Nephron (organoid): Measurements from ENCODE around the gene URI1.

Experiments used
- H3K27ac Mint-ChIP-seq, 3 experiments: 2 replicates each; pipeline ENCODE4 v1.8.0; 2020; ENCODE audit warnings: mixed read lengths in 3 of 3, mild to moderate bottlenecking in 2 of 3, moderate library complexity in 1 of 3
- H3K27me3 Mint-ChIP-seq: 2 replicates; pipeline ENCODE4 v1.8.0; 2021; ENCODE audit warnings: low read depth, mild to moderate bottlenecking, moderate library complexity, mixed read lengths
- H3K36me3 Mint-ChIP-seq: 2 replicates; pipeline ENCODE4 v1.8.0; 2020; ENCODE audit warnings: low read depth, mixed read lengths
- H3K4me1 Mint-ChIP-seq: 2 replicates; pipeline ENCODE4 v1.8.0; 2020; ENCODE audit warnings: mixed read lengths
- H3K4me3 Mint-ChIP-seq, 3 experiments: 2 replicates each; pipeline ENCODE4 v1.8.0; 2020; ENCODE audit warnings: mild to moderate bottlenecking in 3 of 3, mixed read lengths in 3 of 3, moderate library complexity in 2 of 3
- H3K9me3 Mint-ChIP-seq: 2 replicates; pipeline ENCODE4 v1.8.0; 2020; ENCODE audit warnings: mixed read lengths
- TF ChIP-seq, protein P1 (sequence below), 3 experiments: fragments of 200-600 bp; sonication (generic); IDR thresholded peaks; one replicate each; pipeline ENCODE4 v1.5.0; 2021; ENCODE audit warnings: antibody characterized with exemption in 3 of 3; ENCODE audit not compliant: unreplicated experiment in 3 of 3

URI1 gene

DNA sequence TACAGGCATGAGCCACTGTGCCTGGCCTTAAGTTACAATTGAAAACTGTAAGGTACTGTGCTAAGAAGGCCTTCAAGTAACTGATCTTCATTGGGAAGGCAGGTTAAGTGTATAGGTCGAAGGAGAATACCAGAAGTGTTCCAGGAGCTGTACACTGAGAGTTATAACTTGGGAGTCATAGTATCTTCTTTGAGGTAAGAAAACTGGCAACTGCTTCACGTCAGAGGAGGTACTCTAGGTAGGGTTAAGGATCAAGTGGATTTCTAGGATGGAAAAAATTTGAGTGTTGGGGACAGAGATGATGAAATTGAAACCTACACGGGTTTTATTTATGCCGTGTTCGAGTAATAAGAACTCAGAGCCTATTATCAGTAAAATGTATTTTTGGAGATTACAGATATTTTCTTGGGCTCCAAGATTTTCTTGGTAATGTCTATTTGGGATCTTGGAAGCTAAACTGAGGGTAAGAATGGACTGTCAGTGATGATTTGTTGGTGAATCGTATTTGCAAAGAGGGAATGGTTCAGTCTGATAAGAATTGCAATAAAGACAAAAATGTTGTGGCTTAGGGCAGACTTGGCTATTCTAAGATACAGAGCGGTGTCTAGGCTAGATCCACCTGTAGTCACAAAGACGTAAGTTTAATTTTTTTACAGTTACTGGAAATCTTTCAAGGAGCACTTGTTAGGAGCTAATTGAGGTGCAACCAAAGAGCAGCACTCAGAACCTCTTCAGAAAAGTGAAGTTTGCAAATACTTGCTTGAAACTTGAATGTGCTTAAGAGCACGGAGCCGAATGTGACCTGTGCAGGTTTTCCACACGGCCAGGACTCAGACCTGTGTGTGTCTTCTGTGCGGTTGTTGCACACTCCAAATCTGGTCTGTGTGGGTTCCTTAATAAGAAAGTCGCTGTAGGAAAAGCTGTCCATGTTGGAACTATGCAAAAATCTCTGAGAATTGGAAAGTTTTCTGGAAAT, 102.5 kb downstream of the URI1 start:
- Mint-ChIP-seq H3K9me3 (peaks cover 8% of the 10 kb centered on the region), H3K27me3 (no peaks in the 10 kb centered on the region), H3K4me1 (peaks cover 11% of the 10 kb centered on the region), H3K36me3 (peaks cover 28% of the 10 kb centered on the region), H3K4me3 (no peak overlapping the region), H3K27ac (no peak overlapping the region)
- TF ChIP-seq, protein P1, sequence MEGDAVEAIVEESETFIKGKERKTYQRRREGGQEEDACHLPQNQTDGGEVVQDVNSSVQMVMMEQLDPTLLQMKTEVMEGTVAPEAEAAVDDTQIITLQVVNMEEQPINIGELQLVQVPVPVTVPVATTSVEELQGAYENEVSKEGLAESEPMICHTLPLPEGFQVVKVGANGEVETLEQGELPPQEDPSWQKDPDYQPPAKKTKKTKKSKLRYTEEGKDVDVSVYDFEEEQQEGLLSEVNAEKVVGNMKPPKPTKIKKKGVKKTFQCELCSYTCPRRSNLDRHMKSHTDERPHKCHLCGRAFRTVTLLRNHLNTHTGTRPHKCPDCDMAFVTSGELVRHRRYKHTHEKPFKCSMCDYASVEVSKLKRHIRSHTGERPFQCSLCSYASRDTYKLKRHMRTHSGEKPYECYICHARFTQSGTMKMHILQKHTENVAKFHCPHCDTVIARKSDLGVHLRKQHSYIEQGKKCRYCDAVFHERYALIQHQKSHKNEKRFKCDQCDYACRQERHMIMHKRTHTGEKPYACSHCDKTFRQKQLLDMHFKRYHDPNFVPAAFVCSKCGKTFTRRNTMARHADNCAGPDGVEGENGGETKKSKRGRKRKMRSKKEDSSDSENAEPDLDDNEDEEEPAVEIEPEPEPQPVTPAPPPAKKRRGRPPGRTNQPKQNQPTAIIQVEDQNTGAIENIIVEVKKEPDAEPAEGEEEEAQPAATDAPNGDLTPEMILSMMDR (IDR thresholded peaks at IDR 0.05; ENCODE audit: unreplicated experiment in 3 of 3), result no peak

DNA sequence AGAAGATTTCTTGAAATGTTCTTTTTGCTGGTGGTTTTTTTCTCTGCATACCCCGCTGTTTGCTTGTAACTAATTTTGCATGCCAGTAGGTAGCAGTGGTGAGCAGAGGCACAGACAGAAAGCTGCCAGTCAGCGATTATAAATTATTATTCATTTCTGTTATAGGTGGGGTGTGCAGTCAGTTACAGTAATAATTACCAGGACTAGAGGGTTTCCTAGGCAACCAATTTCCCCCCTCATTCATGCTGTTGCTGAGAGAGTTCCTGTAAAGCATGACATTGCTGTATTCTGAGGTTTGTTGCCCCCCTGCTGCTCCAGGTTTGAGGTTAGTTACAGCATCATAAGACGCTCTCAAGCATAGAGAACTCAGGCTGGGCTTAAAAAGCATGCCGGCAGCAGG, 104.5 kb downstream of the URI1 start:
- Mint-ChIP-seq H3K27me3 (peaks cover 3% of the 10 kb centered on the region), H3K4me1 (peaks cover 15% of the 10 kb centered on the region), H3K36me3 (peaks cover 10% of the 10 kb centered on the region), H3K4me3 (no peak overlapping the region), H3K9me3 (no peaks in the 10 kb centered on the region), H3K27ac (peak overlapping the region in 1 of 3 experiments; percentile 23)
- TF ChIP-seq, protein P1 (IDR thresholded peaks at IDR 0.05; ENCODE audit: unreplicated experiment in 3 of 3), result peak; percentile 49 to 55 (median 49)

DNA sequence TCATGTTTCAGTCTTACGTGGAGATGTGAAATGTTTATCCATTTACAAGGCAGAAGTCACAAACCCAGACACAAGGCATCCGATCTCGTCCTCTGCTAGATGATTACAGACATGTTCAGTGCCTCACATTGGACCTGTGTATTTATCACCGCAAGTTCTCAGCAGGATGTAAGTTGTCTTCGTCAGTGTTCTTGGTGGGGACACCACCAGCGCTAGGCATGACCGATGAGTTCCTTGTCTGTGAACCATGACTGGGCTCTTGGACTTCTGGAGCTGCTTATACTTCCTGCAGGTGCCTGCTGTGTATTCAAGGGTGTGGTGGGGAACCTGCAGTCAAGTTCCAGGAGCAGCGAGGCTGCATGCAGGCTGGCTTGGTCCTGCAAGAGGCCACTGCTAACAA, 105.4 kb downstream of the URI1 start:
- peaks cover 4% of the 10 kb centered on the region for H3K27me3 Mint-ChIP-seq
- H3K36me3 Mint-ChIP-seq, result peaks cover 6% of the 10 kb centered on the region
- no peak overlapping the region for H3K4me3 Mint-ChIP-seq
- no peak overlapping the region for H3K27ac Mint-ChIP-seq
- H3K4me1 Mint-ChIP-seq, result peaks cover 15% of the 10 kb centered on the region
- no peaks in the 10 kb centered on the region for H3K9me3 Mint-ChIP-seq
- TF ChIP-seq, protein P1 (IDR thresholded peaks at IDR 0.05; ENCODE audit: unreplicated experiment in 3 of 3), result no peak

DNA sequence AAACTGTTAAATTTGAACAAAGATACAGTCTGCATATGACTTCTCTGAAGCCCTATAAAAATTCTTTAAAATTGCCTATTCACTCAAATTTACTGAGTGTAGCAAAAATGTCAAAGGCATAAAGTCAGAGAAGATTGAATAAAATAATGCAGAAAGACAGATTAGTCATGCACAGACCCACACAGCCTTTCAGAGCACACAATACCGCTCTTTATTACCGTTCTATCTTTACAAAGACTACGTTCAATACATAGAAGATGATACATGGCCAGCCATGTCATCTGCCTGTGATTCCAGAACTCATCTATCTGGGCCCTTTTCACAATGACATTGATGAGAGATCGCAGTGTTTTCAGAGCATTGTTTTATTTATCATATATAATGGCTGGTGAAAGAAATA, 107.2 kb downstream of the URI1 start:
- no peaks in the 10 kb centered on the region for H3K36me3 Mint-ChIP-seq
- H3K4me3 Mint-ChIP-seq, result no peak overlapping the region
- H3K27ac Mint-ChIP-seq, result peak overlapping the region in 2 of 3 experiments; percentile 7 to 36
- H3K4me1 Mint-ChIP-seq, result peaks cover 15% of the 10 kb centered on the region
- peaks cover 4% of the 10 kb centered on the region for H3K27me3 Mint-ChIP-seq
- no peaks in the 10 kb centered on the region for H3K9me3 Mint-ChIP-seq
- TF ChIP-seq, protein P1 (IDR thresholded peaks at IDR 0.05; ENCODE audit: unreplicated experiment in 3 of 3), result no peak

DNA sequence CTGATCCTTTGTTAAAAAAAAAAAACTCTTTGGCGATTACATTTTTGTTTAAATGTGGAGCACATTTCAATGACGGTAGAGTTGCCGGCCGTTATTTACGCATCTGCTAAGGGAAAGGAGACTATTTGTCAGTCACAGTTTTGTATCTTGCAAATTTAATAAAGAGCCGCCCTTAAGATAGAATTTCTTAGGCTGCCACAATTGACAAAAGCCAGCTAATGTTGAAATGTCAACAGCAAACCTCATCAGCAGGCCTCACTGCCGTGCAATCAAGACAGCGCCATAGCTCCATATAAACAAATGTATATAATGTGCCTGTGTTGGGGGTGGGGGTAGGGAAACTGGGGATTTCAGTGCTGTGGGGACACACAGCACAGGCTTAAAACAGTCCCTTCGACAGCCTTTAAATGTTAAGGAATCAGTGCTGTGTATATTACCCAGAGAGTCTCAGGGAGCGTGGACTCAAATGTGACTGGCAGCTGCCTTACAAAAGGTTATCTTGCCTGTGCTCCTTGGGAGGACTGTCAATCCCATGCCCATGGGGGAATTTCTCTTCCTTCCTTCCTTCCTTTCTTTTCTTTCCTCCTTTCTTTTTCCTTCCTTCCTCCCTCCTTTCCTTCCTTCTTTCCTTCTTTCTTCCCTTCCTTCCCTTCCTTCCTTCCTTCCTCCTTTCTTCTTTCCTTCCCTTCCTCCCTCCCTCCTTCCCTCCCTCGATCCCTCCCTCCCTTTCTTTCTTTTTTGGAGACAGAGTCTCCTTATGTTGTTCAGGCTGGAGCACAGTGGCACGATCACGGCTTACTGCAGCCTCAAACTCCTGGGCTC, 108.0 kb downstream of the URI1 start:
- H3K9me3 Mint-ChIP-seq, result no peaks in the 10 kb centered on the region
- no peaks in the 10 kb centered on the region for H3K36me3 Mint-ChIP-seq
- H3K27ac Mint-ChIP-seq, result peak overlapping the region in 2 of 3 experiments; percentile 7 to 36
- H3K27me3 Mint-ChIP-seq, result peaks cover 4% of the 10 kb centered on the region
- peaks cover 15% of the 10 kb centered on the region for H3K4me1 Mint-ChIP-seq
- no peak overlapping the region for H3K4me3 Mint-ChIP-seq
- TF ChIP-seq, protein P1 (IDR thresholded peaks at IDR 0.05; ENCODE audit: unreplicated experiment in 3 of 3), result no peak
